SK-N-SH (cell line): Measurements from ENCODE around the gene ZNF365.

Experiments
- CTCF ChIP-seq: fragments of 200-600 bp; sonication (generic); IDR thresholded peaks from 2 replicates; pipeline ENCODE4 v1.6.1; 2017; ENCODE audit warnings: antibody characterized with exemption, mild to moderate bottlenecking, moderate library complexity
- USF1 ChIP-seq: IDR thresholded peaks from 2 replicates; pipeline ENCODE4 v1.4.0; 2012; ENCODE audit warnings: low read depth, borderline replicate concordance
- YY1 ChIP-seq: IDR thresholded peaks from 2 replicates; pipeline ENCODE4 v1.4.0; 2012; ENCODE audit warnings: low read depth, mild to moderate bottlenecking

- TF ChIP-seq CTCF (peak; percentile 28), YY1 (no peak), USF1 (no peak)
Measured at GRCh38 chr10:62414359-62414758, 40.2 kb downstream of the ZNF365 start.
